ENCODE results near the gene SMCHD1. TPM values are rescaled to one million over a fixed set of nuclear protein-coding genes. Genes with fewer than 3 reads are reported as not detected.

The SMCHD1 gene
- total RNA-seq, 1 experiment from 2014 or later = 57.4 TPM

DNA sequence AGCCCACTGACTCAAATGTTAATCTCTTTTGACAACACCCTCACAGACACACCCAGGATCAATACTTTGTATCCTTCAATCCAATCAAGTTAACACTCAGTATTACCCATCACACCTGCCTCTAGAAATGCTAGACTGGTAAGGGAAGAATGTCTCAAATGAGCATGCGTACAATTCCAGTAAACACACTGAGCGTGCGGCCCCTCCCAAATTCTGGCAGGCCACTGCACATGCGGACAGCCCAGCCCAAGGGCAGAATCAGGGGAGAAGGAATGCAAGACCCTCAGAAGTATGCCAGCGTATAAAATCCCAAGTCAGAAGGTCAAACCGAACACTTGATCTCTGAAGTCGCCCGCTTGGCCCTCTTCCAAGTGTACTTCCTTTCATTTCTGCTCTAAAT lies 183.7 kb downstream of the SMCHD1 start:
- H3K27ac Mint-ChIP-seq (ENCODE audit: unreplicated experiment) = no peak overlapping the region

DNA sequence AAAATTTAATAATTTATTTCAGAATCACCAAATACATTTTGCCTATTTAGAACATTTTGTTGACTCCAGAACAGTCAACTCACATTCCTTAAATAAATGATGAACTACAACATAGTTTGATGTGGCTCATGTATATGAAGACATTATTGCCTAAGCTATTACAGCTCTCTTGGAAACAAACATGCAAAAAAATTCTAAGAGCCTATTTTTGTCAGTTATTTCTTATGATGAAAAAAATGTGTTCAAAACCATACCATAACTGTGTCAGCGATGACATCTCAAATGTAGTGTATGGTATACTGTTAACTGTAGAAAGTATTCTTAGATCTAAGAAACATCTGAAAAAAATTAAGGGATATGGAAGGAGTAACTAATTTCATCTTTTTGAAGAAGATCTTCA lies 185.0 kb downstream of the SMCHD1 start:
- BruUV-seq (replicated peaks) = no TSS peak
- Histone ChIP-seq H3K4me1 (no peaks in the 10 kb centered on the region), H3K27me3 (replicated peaks; ENCODE audit: control insufficient read depth, insufficient read depth, low read length) (no peaks in the 10 kb centered on the region), H3K4me3 (ENCODE audit: low read depth, low read length) (no peak overlapping the region), H3K9me3 (0 out of 2 replicates have a peak, but pooled peaks cover 7% of the 10 kb centered on the region), H3K36me3 (ENCODE audit: control insufficient read depth, insufficient read depth, low read length) (no peaks in the 10 kb centered on the region)
- TF ChIP-seq, protein P1, sequence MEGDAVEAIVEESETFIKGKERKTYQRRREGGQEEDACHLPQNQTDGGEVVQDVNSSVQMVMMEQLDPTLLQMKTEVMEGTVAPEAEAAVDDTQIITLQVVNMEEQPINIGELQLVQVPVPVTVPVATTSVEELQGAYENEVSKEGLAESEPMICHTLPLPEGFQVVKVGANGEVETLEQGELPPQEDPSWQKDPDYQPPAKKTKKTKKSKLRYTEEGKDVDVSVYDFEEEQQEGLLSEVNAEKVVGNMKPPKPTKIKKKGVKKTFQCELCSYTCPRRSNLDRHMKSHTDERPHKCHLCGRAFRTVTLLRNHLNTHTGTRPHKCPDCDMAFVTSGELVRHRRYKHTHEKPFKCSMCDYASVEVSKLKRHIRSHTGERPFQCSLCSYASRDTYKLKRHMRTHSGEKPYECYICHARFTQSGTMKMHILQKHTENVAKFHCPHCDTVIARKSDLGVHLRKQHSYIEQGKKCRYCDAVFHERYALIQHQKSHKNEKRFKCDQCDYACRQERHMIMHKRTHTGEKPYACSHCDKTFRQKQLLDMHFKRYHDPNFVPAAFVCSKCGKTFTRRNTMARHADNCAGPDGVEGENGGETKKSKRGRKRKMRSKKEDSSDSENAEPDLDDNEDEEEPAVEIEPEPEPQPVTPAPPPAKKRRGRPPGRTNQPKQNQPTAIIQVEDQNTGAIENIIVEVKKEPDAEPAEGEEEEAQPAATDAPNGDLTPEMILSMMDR (IDR thresholded peaks at IDR 0.05; ENCODE audit: insufficient read depth in 1 of 2, low read depth in 1 of 2, low read length in 1 of 2, severe bottlenecking in 1 of 2, unreplicated experiment in 1 of 2) = no peak
- Mint-ChIP-seq H3K9me3 (ENCODE audit: unreplicated experiment) (peaks cover 10% of the 10 kb centered on the region), H3K4me3 (ENCODE audit: unreplicated experiment) (no peak overlapping the region), H3K27me3 (ENCODE audit: insufficient read depth, unreplicated experiment) (no peaks in the 10 kb centered on the region), H3K27ac (ENCODE audit: unreplicated experiment) (no peak overlapping the region), H3K36me3 (ENCODE audit: insufficient read depth, unreplicated experiment) (no peaks in the 10 kb centered on the region), H3K4me1 (ENCODE audit: low read depth, unreplicated experiment) (no peaks in the 10 kb centered on the region)
- no peak for DNase-seq
- CTCF ChIA-PET = no interaction called here
- POLR2A ChIA-PET = no interaction called here
- intact Hi-C loops (cut with micrococcal nuclease; ENCODE audit: unreplicated experiment) = no loop called here

More for the DNA sequence above, 183.7 kb downstream of the SMCHD1 start:
- no peaks in the 10 kb centered on the region for H3K27me3 Mint-ChIP-seq (ENCODE audit: insufficient read depth, unreplicated experiment)
- intact Hi-C loops (cut with micrococcal nuclease; ENCODE audit: unreplicated experiment) = no loop called here
- H3K9me3 Mint-ChIP-seq (ENCODE audit: unreplicated experiment) = peaks cover 10% of the 10 kb centered on the region
- no TSS peak for BruUV-seq (replicated peaks)
- Histone ChIP-seq H3K9me3 (0 out of 2 replicates have a peak, but pooled peaks cover 7% of the 10 kb centered on the region), H3K27me3 (replicated peaks; ENCODE audit: control insufficient read depth, insufficient read depth, low read length) (no peaks in the 10 kb centered on the region), H3K4me1 (no peaks in the 10 kb centered on the region), H3K36me3 (ENCODE audit: control insufficient read depth, insufficient read depth, low read length) (no peaks in the 10 kb centered on the region), H3K4me3 (ENCODE audit: low read depth, low read length) (no peak overlapping the region)
- DNase-seq = no peak
- POLR2A ChIA-PET = no interaction called here
- H3K4me3 Mint-ChIP-seq (ENCODE audit: unreplicated experiment) = no peak overlapping the region
- TF ChIP-seq, protein P1 (IDR thresholded peaks at IDR 0.05; ENCODE audit: insufficient read depth in 1 of 2, low read depth in 1 of 2, low read length in 1 of 2, severe bottlenecking in 1 of 2, unreplicated experiment in 1 of 2) = no peak
- CTCF ChIA-PET = no interaction called here
- no peaks in the 10 kb centered on the region for H3K4me1 Mint-ChIP-seq (ENCODE audit: low read depth, unreplicated experiment)
- H3K36me3 Mint-ChIP-seq (ENCODE audit: insufficient read depth, unreplicated experiment) = no peaks in the 10 kb centered on the region

DNA sequence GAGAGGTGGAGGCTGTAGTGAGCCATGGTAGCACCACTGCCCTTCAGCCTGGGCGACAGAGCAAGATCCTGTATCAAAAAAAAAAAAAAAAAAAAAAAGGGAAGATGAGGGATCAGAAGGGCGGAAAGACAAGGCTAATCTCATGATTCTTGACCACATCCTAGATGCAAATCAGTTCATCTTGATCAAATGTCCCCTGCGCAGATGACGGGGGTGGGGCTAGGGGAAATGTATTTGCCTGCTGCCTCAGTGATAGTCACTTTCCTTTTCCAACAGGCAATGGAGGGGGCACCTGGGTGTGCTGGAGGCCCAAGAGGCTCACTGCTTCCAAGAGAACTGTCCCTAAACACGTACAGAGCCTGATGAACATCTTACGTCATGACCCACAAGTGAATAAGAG lies 187.6 kb downstream of the SMCHD1 start:
- Histone ChIP-seq H3K4me1 (no peaks in the 10 kb centered on the region), H3K4me3 (ENCODE audit: low read depth, low read length) (no peak overlapping the region), H3K36me3 (ENCODE audit: control insufficient read depth, insufficient read depth, low read length) (no peaks in the 10 kb centered on the region), H3K9me3 (no peaks in the 10 kb centered on the region), H3K27me3 (replicated peaks; ENCODE audit: control insufficient read depth, insufficient read depth, low read length) (no peaks in the 10 kb centered on the region)
- DNase-seq = no peak
- no peaks in the 10 kb centered on the region for H3K27me3 Mint-ChIP-seq (ENCODE audit: insufficient read depth, unreplicated experiment)
- TF ChIP-seq, protein P1 (IDR thresholded peaks at IDR 0.05; ENCODE audit: insufficient read depth in 1 of 2, low read depth in 1 of 2, low read length in 1 of 2, severe bottlenecking in 1 of 2, unreplicated experiment in 1 of 2) = no peak
- H3K9me3 Mint-ChIP-seq (ENCODE audit: unreplicated experiment) = peaks cover under 1% of the 10 kb centered on the region
- CTCF ChIA-PET = no interaction called here
- H3K36me3 Mint-ChIP-seq (ENCODE audit: insufficient read depth, unreplicated experiment) = peaks cover 6% of the 10 kb centered on the region
- no TSS peak for BruUV-seq (replicated peaks)
- H3K27ac Mint-ChIP-seq (ENCODE audit: unreplicated experiment) = no peak overlapping the region
- POLR2A ChIA-PET = no interaction called here
- no peaks in the 10 kb centered on the region for H3K4me1 Mint-ChIP-seq (ENCODE audit: low read depth, unreplicated experiment)
- intact Hi-C loops (cut with micrococcal nuclease; ENCODE audit: unreplicated experiment) = no loop called here
- H3K4me3 Mint-ChIP-seq (ENCODE audit: unreplicated experiment) = no peak overlapping the region

All from Caco-2 (cell line).